Endodermal cell (in vitro differentiated cells): Measurements from ENCODE around the gene CTPS1. TPM values are rescaled to one million over a fixed set of nuclear protein-coding genes. Genes with fewer than 3 reads are reported as not detected.

Experiments
- DNase-seq: peaks from one replicate; pipeline ENCODE4 v3.0.0-alpha.2; 2017
- H3K27ac ChIP-seq: 2 replicates; pipeline ENCODE4 v1.5.1; 2013; ENCODE audit warnings: mild to moderate bottlenecking, low read depth, low read length, moderate library complexity
- H3K27me3 ChIP-seq: 2 replicates; pipeline ENCODE4 v1.6.1; 2013; ENCODE audit warnings: mild to moderate bottlenecking, low read length, moderate library complexity; ENCODE audit not compliant: insufficient read depth, control insufficient read depth, poor library complexity, severe bottlenecking
- H3K36me3 ChIP-seq: 2 replicates; pipeline ENCODE4 v1.7.0; 2013; ENCODE audit warnings: mild to moderate bottlenecking, low read length, moderate library complexity; ENCODE audit not compliant: control insufficient read depth, insufficient read depth
- H3K4me1 ChIP-seq: one replicate; pipeline ENCODE4 v1.7.0; 2013; ENCODE audit warnings: low read length; ENCODE audit not compliant: control insufficient read depth, insufficient read depth
- H3K4me3 ChIP-seq: 2 replicates; pipeline ENCODE4 v1.5.1; 2013; ENCODE audit warnings: mild to moderate bottlenecking, low read length, moderate library complexity
- H3K9ac ChIP-seq: 2 replicates; pipeline ENCODE4 v1.6.1; 2013; ENCODE audit warnings: mild to moderate bottlenecking, low read length, moderate library complexity; ENCODE audit not compliant: poor library complexity, severe bottlenecking; ENCODE audit errors: extremely low read depth
- H3K9me3 ChIP-seq: 2 replicates; pipeline ENCODE4 v1.6.1; 2013; ENCODE audit warnings: mild to moderate bottlenecking, low read length, moderate library complexity; ENCODE audit not compliant: control insufficient read depth
- H3K27ac Mint-ChIP-seq: 2 replicates; pipeline ENCODE4 v1.8.0; 2020; ENCODE audit warnings: mixed read lengths
- H3K27me3 Mint-ChIP-seq: 2 replicates; pipeline ENCODE4 v1.8.0; 2021; ENCODE audit warnings: mild to moderate bottlenecking, mixed read lengths; ENCODE audit not compliant: insufficient read depth
- H3K36me3 Mint-ChIP-seq: 2 replicates; pipeline ENCODE4 v1.8.0; 2020; ENCODE audit warnings: low read depth, mixed read lengths
- H3K4me1 Mint-ChIP-seq: 2 replicates; pipeline ENCODE4 v1.8.0; 2020; ENCODE audit warnings: mixed read lengths
- H3K4me3 Mint-ChIP-seq: 2 replicates; pipeline ENCODE4 v1.8.0; 2020; ENCODE audit warnings: mild to moderate bottlenecking, moderate library complexity, mixed read lengths
- H3K9me3 Mint-ChIP-seq: 2 replicates; pipeline ENCODE4 v1.8.0; 2020; ENCODE audit warnings: mild to moderate bottlenecking, mixed read lengths
- CTCF ChIP-seq: fragments of 200-600 bp; sonication (generic); conservative IDR thresholded peaks from 2 replicates; pipeline ENCODE4 v1.5.0; 2021; ENCODE audit warnings: antibody characterized with exemption, mild to moderate bottlenecking
- WGBS, 2 experiments: methylation state at CpG; one replicate each; pipeline versions ENCODE4 v1.1.5 to v1.1.7; 2013; ENCODE audit warnings: missing lambda C conversion rate in 2 of 2, mixed read lengths in 1 of 2; ENCODE audit not compliant: insufficient coverage in 1 of 2, insufficient read length in 1 of 2; 5-methylcytosine and 5-hydroxymethylcytosine counted together
- total RNA-seq, 2 donors: library from RNA; stranded (reverse); fragmentation: NEBNext Ultra II Directional in 1 of 2; extraction: Animal tissue kit (Norgen Biotek cat#: 25700) in 1 of 2; gene quantifications; 2 replicates in 1 of 2; 3 replicates in 1 of 2; pipeline ENCODE4 v1.2.1, GENCODE V29; 2021

Gene CTPS1
- total RNA-seq, 2 donors from 2014 or later, result 79.9 to 84.0 TPM

- no peak overlapping the region for H3K9ac ChIP-seq
- H3K27me3 ChIP-seq, result peaks cover 3% of the 10 kb centered on the region
- H3K9me3 ChIP-seq, result no peaks in the 10 kb centered on the region
- H3K27me3 Mint-ChIP-seq, result peaks cover 5% of the 10 kb centered on the region
- H3K36me3 ChIP-seq, result no peaks in the 10 kb centered on the region
- no peak overlapping the region for H3K27ac Mint-ChIP-seq
- no peaks in the 10 kb centered on the region for H3K36me3 Mint-ChIP-seq
- no peak overlapping the region for H3K4me3 Mint-ChIP-seq
- H3K4me1 ChIP-seq, result no peaks in the 10 kb centered on the region
- no peak for DNase-seq
- TF ChIP-seq CTCF, result no peak
- 97 to 100% methylated on average over 2 of the region's 2 CpGs for WGBS, 2 experiments
- no peaks in the 10 kb centered on the region for H3K9me3 Mint-ChIP-seq
- no peak overlapping the region for H3K27ac ChIP-seq
- peaks cover 4% of the 10 kb centered on the region for H3K4me1 Mint-ChIP-seq
- H3K4me3 ChIP-seq, result no peak overlapping the region
These were observed 34.0 kb upstream of the CTPS1 start for GRCh38 chr1:40945491-40945973.

GRCh38 chr1:40948741-40949443 lies 30.6 kb upstream of the CTPS1 start:
- WGBS, 2 experiments, result 41 to 44% methylated on average over 5 to 9 of the region's 9 CpGs
- peak; percentile 87 for TF ChIP-seq CTCF
- no peaks in the 10 kb centered on the region for H3K4me1 ChIP-seq
- no peak overlapping the region for H3K4me3 ChIP-seq
- Mint-ChIP-seq H3K36me3 (no peaks in the 10 kb centered on the region), H3K4me3 (no peak overlapping the region), H3K4me1 (peaks cover 5% of the 10 kb centered on the region), H3K27me3 (peaks cover 20% of the 10 kb centered on the region), H3K9me3 (no peaks in the 10 kb centered on the region), H3K27ac (no peak overlapping the region)
- no peak overlapping the region for H3K9ac ChIP-seq
- peaks cover 16% of the 10 kb centered on the region for H3K27me3 ChIP-seq
- DNase-seq, result peak; percentile 95
- no peak overlapping the region for H3K27ac ChIP-seq
- no peaks in the 10 kb centered on the region for H3K36me3 ChIP-seq
- H3K9me3 ChIP-seq, result no peaks in the 10 kb centered on the region

GRCh38 chr1:40949563-40949962 lies 29.9 kb upstream of the CTPS1 start:
- DNase-seq, result no peak

More at GRCh38 chr1:40949563-40949962, 29.9 kb upstream of the CTPS1 start:
- WGBS, 2 experiments, result 90 to 91% methylated on average over 5 to 6 of the region's 6 CpGs
- no peaks in the 10 kb centered on the region for H3K9me3 Mint-ChIP-seq
- H3K36me3 Mint-ChIP-seq, result no peaks in the 10 kb centered on the region
- H3K27me3 Mint-ChIP-seq, result peaks cover 20% of the 10 kb centered on the region
- H3K27ac Mint-ChIP-seq, result no peak overlapping the region
- H3K4me1 Mint-ChIP-seq, result peaks cover 5% of the 10 kb centered on the region
- Histone ChIP-seq H3K27me3 (peaks cover 16% of the 10 kb centered on the region), H3K9ac (no peak overlapping the region), H3K27ac (no peak overlapping the region), H3K9me3 (no peaks in the 10 kb centered on the region), H3K4me3 (no peak overlapping the region), H3K4me1 (no peaks in the 10 kb centered on the region), H3K36me3 (no peaks in the 10 kb centered on the region)
- TF ChIP-seq CTCF, result no peak
- H3K4me3 Mint-ChIP-seq, result no peak overlapping the region
